H1 (cell line): ENCODE data around the gene IL19. TPM values are rescaled to one million over a fixed set of nuclear protein-coding genes. Genes with fewer than 3 reads are reported as not detected.

Experiments used
- CTCF ChIA-PET: fragments of 300-600 bp; sonication (Branson Sonifier 250); formaldehyde crosslinking; loops from one replicate; lab custom pipeline; 2021; ENCODE audit not compliant: partially characterized antibody; lab: Charles Lee
- POLR2A ChIA-PET: fragments of 300-600 bp; sonication (Branson Sonifier 250); formaldehyde crosslinking; loops from one replicate; lab custom pipeline; 2021; ENCODE audit warnings: inconsistent platforms; ENCODE audit not compliant: partially characterized antibody; lab: Charles Lee
- DNase-seq, 2 experiments: peaks; one replicate each; pipeline versions ENCODE4 v3.0.0 to v3.0.0-alpha.2; 2010 to 2022; ENCODE audit warnings: low spot score in 2 of 2, low read depth in 1 of 2, mixed read lengths in 1 of 2
- FAIRE-seq: peaks from 2 replicates; lab custom pipeline; 2011; peaks lifted over from hg19 to GRCh38; lab: Jason Lieb, UNC
- H2AFZ ChIP-seq: 2 replicates; pipeline ENCODE4 v1.8.1; 2012; ENCODE audit warnings: low read length, inconsistent platforms
- H2AK5ac ChIP-seq: 2 replicates; pipeline ENCODE4 v1.6.1; 2013; ENCODE audit warnings: low read depth, low read length
- H2BK120ac ChIP-seq: replicated peaks from 2 replicates; pipeline ENCODE3; 2013; ENCODE audit warnings: low read depth, low read length, inconsistent platforms
- H2BK12ac ChIP-seq: 2 replicates; pipeline ENCODE4 v1.6.1; 2013; ENCODE audit warnings: low read depth, low read length
- H2BK15ac ChIP-seq: 2 replicates; pipeline ENCODE4 v1.6.1; 2013; ENCODE audit warnings: low read length
- H2BK20ac ChIP-seq: 2 replicates; pipeline ENCODE4 v1.6.1; 2013; ENCODE audit warnings: low read length
- H2BK5ac ChIP-seq: 2 replicates; pipeline ENCODE4 v1.6.1; 2013; ENCODE audit warnings: low read depth, low read length
- H3K14ac ChIP-seq: 2 replicates; pipeline ENCODE4 v1.6.1; 2013; ENCODE audit warnings: inconsistent platforms; ENCODE audit not compliant: insufficient read length
- H3K18ac ChIP-seq: 2 replicates; pipeline ENCODE4 v1.6.1; 2013; ENCODE audit warnings: low read length; ENCODE audit errors: extremely low read depth
- H3K23ac ChIP-seq: 2 replicates; pipeline ENCODE4 v1.6.1; 2013; ENCODE audit warnings: inconsistent platforms; ENCODE audit not compliant: insufficient read length
- H3K23me2 ChIP-seq: 2 replicates; pipeline ENCODE4 v1.6.1; 2013; ENCODE audit warnings: low read depth, low read length
- H3K27ac ChIP-seq: 2 replicates; pipeline ENCODE4 v1.6.1; 2011; ENCODE audit warnings: low read depth, low read length, inconsistent platforms
- H3K27me3 ChIP-seq, 4 experiments: replicated peaks in 1 of 4; 1 replicate in 1 of 4; 2 replicates in 3 of 4; pipeline versions ENCODE4 v1.6.1 to v1.8.1; 2011 to 2013; ENCODE audit warnings: low read length in 3 of 4, mild to moderate bottlenecking in 3 of 4, inconsistent platforms in 2 of 4, mixed read lengths in 2 of 4, moderate library complexity in 1 of 4; ENCODE audit not compliant: control insufficient read depth in 3 of 4, insufficient read depth in 3 of 4; ENCODE audit errors: extremely low read depth in 1 of 4
- H3K36me3 ChIP-seq, 4 experiments: 2 replicates each; pipeline versions ENCODE4 v1.6.1 to v1.8.1; 2011 to 2013; ENCODE audit warnings: mild to moderate bottlenecking in 4 of 4, low read length in 3 of 4, moderate library complexity in 2 of 4, control low read depth in 1 of 4, inconsistent platforms in 1 of 4; ENCODE audit not compliant: insufficient read depth in 4 of 4, control insufficient read depth in 2 of 4
- H3K4ac ChIP-seq: replicated peaks from 2 replicates; pipeline ENCODE3; 2013; ENCODE audit warnings: low read length, low read depth, mixed read lengths, inconsistent platforms; ENCODE audit not compliant: insufficient read length
- H3K4me1 ChIP-seq, 4 experiments: replicated peaks in 1 of 4; 1 replicate in 1 of 4; 2 replicates in 3 of 4; pipeline versions ENCODE4 v1.6.1 to v1.8.1; 2011 to 2013; ENCODE audit warnings: low read length in 3 of 4, inconsistent platforms in 2 of 4, mixed read lengths in 1 of 4; ENCODE audit not compliant: insufficient read depth in 4 of 4, control insufficient read depth in 3 of 4
- H3K4me2 ChIP-seq, 2 experiments: 2 replicates each; pipeline versions ENCODE4 v1.6.1 to v1.8.1; 2011 to 2013; ENCODE audit warnings: low read depth in 2 of 2, low read length in 2 of 2, control low read depth in 1 of 2, inconsistent platforms in 1 of 2, mild to moderate bottlenecking in 1 of 2; ENCODE audit not compliant: insufficient read depth in 1 of 2
- H3K4me3 ChIP-seq, 4 experiments: fragments of 200-600, 300-600 bp in 1 of 4; sonication (generic), shearing (Covaris generic), sonication (Bioruptor Twin) in 1 of 4; 2 replicates each; pipeline versions ENCODE4 v1.5.1 to v1.8.1; 2011 to 2016; ENCODE audit warnings: low read length in 4 of 4, low read depth in 3 of 4, control low read depth in 2 of 4, inconsistent platforms in 2 of 4, mild to moderate bottlenecking in 2 of 4, mixed read lengths in 1 of 4, moderate library complexity in 1 of 4; ENCODE audit not compliant: insufficient read depth in 2 of 4; ENCODE audit errors: extremely low read depth in 1 of 4
- H3K56ac ChIP-seq: replicated peaks from 2 replicates; pipeline ENCODE3; 2013; ENCODE audit warnings: low read depth, mild to moderate bottlenecking, mixed read lengths, low read length, inconsistent platforms; ENCODE audit not compliant: insufficient read length
- H3K79me1 ChIP-seq: 2 replicates; pipeline ENCODE4 v1.6.1; 2013; ENCODE audit warnings: low read depth, low read length, control low read depth
- H3K79me2 ChIP-seq, 2 experiments: 2 replicates each; pipeline versions ENCODE4 v1.6.1 to v1.8.1; 2012 to 2013; ENCODE audit warnings: low read length in 2 of 2, mild to moderate bottlenecking in 2 of 2, inconsistent platforms in 1 of 2; ENCODE audit not compliant: insufficient read depth in 2 of 2, control insufficient read depth in 1 of 2
- H3K9ac ChIP-seq, 4 experiments: replicated peaks in 1 of 4; 1 replicate in 1 of 4; 2 replicates in 3 of 4; pipeline versions ENCODE4 v1.6.1 to v1.8.1; 2011 to 2013; ENCODE audit warnings: low read depth in 3 of 4, low read length in 3 of 4, control low read depth in 2 of 4, mild to moderate bottlenecking in 2 of 4, moderate library complexity in 2 of 4, inconsistent platforms in 1 of 4; ENCODE audit errors: extremely low read depth in 1 of 4
- H3K9me3 ChIP-seq, 2 experiments: 2 replicates each; pipeline versions ENCODE4 v1.6.1 to v1.8.1; 2012 to 2013; ENCODE audit warnings: mild to moderate bottlenecking in 2 of 2, moderate library complexity in 2 of 2, control low read depth in 1 of 2, inconsistent platforms in 1 of 2, low read depth in 1 of 2, low read length in 1 of 2, mixed read lengths in 1 of 2; ENCODE audit not compliant: insufficient read depth in 2 of 2
- H4K20me1 ChIP-seq, 2 experiments: replicated peaks in 1 of 2; 2 replicates each; pipeline versions ENCODE3 to v1.8.1; 2011 to 2013; ENCODE audit warnings: inconsistent platforms in 2 of 2, low read length in 2 of 2, mild to moderate bottlenecking in 1 of 2; ENCODE audit not compliant: insufficient read depth in 2 of 2, control insufficient read depth in 1 of 2
- H4K5ac ChIP-seq: 2 replicates; pipeline ENCODE4 v1.6.1; 2013; ENCODE audit warnings: low read length, low read depth, mixed read lengths, inconsistent platforms; ENCODE audit not compliant: insufficient read length
- H4K8ac ChIP-seq: 2 replicates; pipeline ENCODE4 v1.8.0; 2013; ENCODE audit warnings: mild to moderate bottlenecking, moderate library complexity, low read length, inconsistent platforms; ENCODE audit not compliant: insufficient read depth; ENCODE audit errors: extremely low read depth
- H4K91ac ChIP-seq: replicated peaks from 2 replicates; pipeline ENCODE3; 2013; ENCODE audit warnings: low read length, mixed read lengths, inconsistent platforms; ENCODE audit not compliant: insufficient read length
- BACH1 ChIP-seq: IDR thresholded peaks from 2 replicates; pipeline ENCODE4 v1.6.1; 2012; ENCODE audit warnings: low read length, improper control_type of control experiment
- CBX8 ChIP-seq: fragments of 300-800, 300-1000 bp; sonication (generic); IDR thresholded peaks from 2 replicates; pipeline ENCODE4 v1.7.1; 2016; ENCODE audit warnings: low read depth, low read length, borderline replicate concordance
- CHD2 ChIP-seq: IDR thresholded peaks from 2 replicates; pipeline ENCODE4 v1.6.1; 2012; ENCODE audit warnings: low read length, improper control_type of control experiment
- CTBP2 ChIP-seq: IDR thresholded peaks from 2 replicates; pipeline ENCODE4 v1.7.0; 2011; ENCODE audit warnings: borderline replicate concordance, mild to moderate bottlenecking, moderate library complexity, mixed read lengths, low read length; ENCODE audit not compliant: insufficient read depth, insufficient read length
- EGR1 ChIP-seq: IDR thresholded peaks from 2 replicates; pipeline ENCODE4 v1.6.1; 2011; ENCODE audit warnings: low read depth, low read length, borderline replicate concordance
- EZH2 ChIP-seq: fragments of 200-600 bp; sonication (generic); IDR thresholded peaks from 2 replicates; pipeline ENCODE4 v1.7.1; 2012; ENCODE audit warnings: low read depth, mild to moderate bottlenecking, moderate library complexity, low read length, inconsistent platforms; ENCODE audit not compliant: severe bottlenecking
- NANOG ChIP-seq: IDR thresholded peaks from 2 replicates; pipeline ENCODE4 v1.6.1; 2011; ENCODE audit warnings: low read length, low read depth, mild to moderate bottlenecking, inconsistent platforms; ENCODE audit not compliant: insufficient read depth, poor library complexity, severe bottlenecking
- POLR2A ChIP-seq, 2 experiments: IDR thresholded peaks; 1 replicate in 1 of 2; 2 replicates in 1 of 2; pipeline ENCODE4 v1.6.1; 2011; ENCODE audit warnings: low read depth in 2 of 2, low read length in 2 of 2, mild to moderate bottlenecking in 2 of 2; ENCODE audit errors: control extremely low read depth in 1 of 2
- RXRA ChIP-seq: IDR thresholded peaks from 2 replicates; pipeline ENCODE4 v1.6.1; 2011; ENCODE audit warnings: low read depth, mild to moderate bottlenecking, low read length, moderate library complexity; ENCODE audit not compliant: insufficient read depth
- SAP30 ChIP-seq: fragments of 300-600 bp; sonication (generic); IDR thresholded peaks from 2 replicates; pipeline ENCODE4 v1.7.1; 2012; ENCODE audit warnings: low read length, moderate library complexity, mild to moderate bottlenecking, inconsistent platforms; ENCODE audit not compliant: insufficient read depth, insufficient replicate concordance
- TEAD4 ChIP-seq: IDR thresholded peaks from 2 replicates; pipeline ENCODE4 v1.6.1; 2012; ENCODE audit warnings: low read depth, low read length, inconsistent platforms, mixed read lengths
- WGBS, 2 experiments: shearing (Covaris generic) in 1 of 2; methylation state at CpG; one replicate each; pipeline versions ENCODE4 v1.1.6 to v1.1.7; 2013 to 2015; ENCODE audit warnings: low lambda C conversion rate in 2 of 2, mixed read lengths in 2 of 2, inconsistent platforms in 1 of 2, low coverage in 1 of 2, missing lambda C conversion rate in 1 of 2; ENCODE audit not compliant: insufficient replicate concordance in 2 of 2, insufficient coverage in 1 of 2, insufficient read length in 1 of 2; ENCODE audit errors: extremely low coverage in 1 of 2, missing lambda C conversion rate in 1 of 2; 5-methylcytosine and 5-hydroxymethylcytosine counted together
- polyA plus RNA-seq, 7 experiments: library from polyadenylated mRNA; depleted of rRNA in 3 of 7; stranded (reverse) in 5 of 7; unstranded in 2 of 7; fragments of >200 nt in 5 of 7; fragments of 200-250 nt in 2 of 7; gene quantifications; 1 replicate in 5 of 7; 2 replicates in 1 of 7; 4 replicates in 1 of 7; pipeline versions ENCODE4 v1.2.1 to v1.2.3, GENCODE V29; 2011 to 2013; ENCODE audit warnings: missing spikeins in 2 of 7, mixed read lengths in 2 of 7
- total RNA-seq: library from RNA; stranded (reverse); fragmentation: NEBNext Ultra II Directional; extraction: Animal tissue kit (Norgen Biotek cat#: 25700); gene quantifications from 2 replicates; pipeline ENCODE4 v1.2.1, GENCODE V29; 2021

Gene IL19
- total and polyA plus RNA-seq, 2 of the 8 experiments (the other 6 are each of a cell fraction or from before 2014, with no cell fraction given), result not detected

DNA sequence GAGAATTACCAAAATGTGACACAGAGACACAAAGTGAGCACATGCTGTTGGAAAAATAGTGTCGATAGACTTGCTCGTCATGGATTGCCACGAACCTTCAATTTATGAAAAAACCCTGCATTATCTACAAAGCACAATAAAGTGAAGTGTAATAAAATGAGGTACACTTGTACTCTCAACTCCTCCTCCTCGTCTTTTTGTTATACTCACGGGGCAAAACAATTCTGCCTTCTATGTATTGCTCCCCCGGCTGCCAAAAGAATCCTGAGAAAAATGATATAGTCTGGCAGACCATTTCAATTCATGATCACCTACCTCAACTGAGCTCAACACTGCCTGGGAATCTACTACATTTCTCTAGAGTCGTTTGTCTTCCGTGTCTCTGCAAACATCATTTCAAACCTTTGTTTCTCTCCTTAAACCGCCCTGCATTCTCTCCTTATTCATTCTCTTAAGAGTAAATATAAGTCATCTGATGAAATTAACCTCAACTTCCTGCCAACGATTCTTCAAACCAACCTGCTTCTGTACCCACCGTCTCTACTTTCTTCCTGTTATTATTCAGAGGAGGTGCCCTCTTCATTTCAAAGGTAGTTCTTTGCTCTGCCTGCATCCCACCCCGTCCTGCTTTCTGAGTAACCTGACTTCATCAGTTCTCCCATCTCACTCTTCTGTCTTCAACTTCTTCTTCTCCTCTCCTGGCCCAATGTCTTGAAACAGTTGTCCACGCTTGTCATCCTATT is 12.9 kb upstream of the IL19 start:
- Histone ChIP-seq H3K27ac (no peak overlapping the region), H2BK15ac (no peak overlapping the region), H3K23ac (no peak overlapping the region), H3K79me1 (no peaks in the 10 kb centered on the region), H3K4me3 (no peak overlapping the region), H3K27me3 (no peaks in the 10 kb centered on the region; a peak in 2 of 7 replicates), H3K9me3 (no peaks in the 10 kb centered on the region), H2AK5ac (no peak overlapping the region), H2BK5ac (no peak overlapping the region), H4K5ac (no peak overlapping the region), H3K4me2 (no peak overlapping the region), H3K79me2 (no peaks in the 10 kb centered on the region), H2AFZ (no peak overlapping the region), H2BK12ac (no peak overlapping the region), H3K23me2 (no peaks in the 10 kb centered on the region), H3K4me1 (no peaks in the 10 kb centered on the region), H3K56ac (no peak overlapping the region), H3K9ac (no peak overlapping the region), H4K20me1 (no peaks in the 10 kb centered on the region), H4K8ac (no peak overlapping the region), H3K4ac (no peak overlapping the region), H2BK120ac (no peak overlapping the region), H3K36me3 (no peaks in the 10 kb centered on the region), H2BK20ac (no peak overlapping the region), H4K91ac (no peak overlapping the region), H3K18ac (no peak overlapping the region), H3K14ac (no peak overlapping the region)
- no peak for FAIRE-seq
- ChIA-PET POLR2A (no interaction called here), CTCF (interaction anchor here (1.0 to 1.6 kb wide), 3 partner anchors 23 to 40 kb away, joined by 3 to 5 read pairs (median 4); no protein-coding TSS in a partner anchor)
- DNase-seq, result no peak
- WGBS, 2 experiments, result 88% methylated on average over 13 of the region's 13 CpGs; no CpG with 5 or more reads in 1 of the 2 experiments
- TF ChIP-seq EZH2 (no peak), POLR2A (IDR thresholded peaks at IDR 0.05; ENCODE audit: control extremely low read depth in 1 of 2, low read depth in 2 of 2, low read length in 2 of 2) (no peak), BACH1 (no peak), TEAD4 (no peak), NANOG (no peak), CTBP2 (no peak), EGR1 (no peak), SAP30 (no peak), CHD2 (no peak), RXRA (no peak), CBX8 (no peak)
